A673 (cell line): ENCODE data around the gene C5orf58. TPM values are rescaled to one million over a fixed set of nuclear protein-coding genes. Genes with fewer than 3 reads are reported as not detected.

Experiments used
- BruUV-seq: library from RNA; stranded (reverse); fragments of 400-500 nt; replicated peaks from 2 replicates; lab custom pipeline; 2021; lab: Mats Ljungman, UMichigan
- CTCF ChIA-PET: fragments of 300-600 bp; sonication (Branson Sonifier 250); formaldehyde crosslinking; loops from one replicate; lab custom pipeline; 2022; ENCODE audit warnings: antibody characterized with exemption; lab: Charles Lee
- POLR2A ChIA-PET: fragments of 300-600 bp; sonication (Branson Sonifier 250); formaldehyde crosslinking; loops from one replicate; lab custom pipeline; 2022; ENCODE audit warnings: antibody characterized with exemption; ENCODE audit not compliant: low non-redundant PET; lab: Charles Lee
- DNase-seq: peaks from one replicate; pipeline ENCODE4 v3.0.0-alpha.2; 2015; ENCODE audit warnings: low spot score
- H3K27ac ChIP-seq: fragments of 200-600 bp; sonication (generic); 2 replicates; pipeline ENCODE4 v1.5.1; 2016; ENCODE audit warnings: mixed run types, low read depth, mild to moderate bottlenecking, mixed read lengths, antibody characterized with exemption, low read length; ENCODE audit not compliant: poor library complexity, severe bottlenecking
- H3K27me3 ChIP-seq: fragments of 200-600 bp; sonication (generic); replicated peaks from 2 replicates; pipeline ENCODE4 v1.6.1; 2017; ENCODE audit warnings: mixed run types, low read depth, mild to moderate bottlenecking, mixed read lengths, antibody characterized with exemption, low read length; ENCODE audit not compliant: insufficient read depth, poor library complexity
- H3K36me3 ChIP-seq: fragments of 200-600 bp; sonication (generic); 2 replicates; pipeline ENCODE4 v1.6.1; 2016; ENCODE audit warnings: mixed run types, mild to moderate bottlenecking, mixed read lengths, antibody characterized with exemption, low read length; ENCODE audit not compliant: insufficient read depth, poor library complexity, severe bottlenecking
- H3K4me1 ChIP-seq: fragments of 200-600 bp; sonication (generic); 2 replicates; pipeline ENCODE4 v1.6.1; 2017; ENCODE audit warnings: mixed run types, mild to moderate bottlenecking, mixed read lengths, antibody characterized with exemption, low read length; ENCODE audit not compliant: insufficient read depth, poor library complexity, severe bottlenecking
- H3K4me3 ChIP-seq: fragments of 200-600 bp; sonication (generic); 2 replicates; pipeline ENCODE4 v1.5.1; 2016; ENCODE audit warnings: low read depth, mixed run types, mild to moderate bottlenecking, mixed read lengths, low read length; ENCODE audit not compliant: poor library complexity, severe bottlenecking
- H3K9me3 ChIP-seq: fragments of 200-600 bp; sonication (generic); 2 replicates; pipeline ENCODE4 v1.6.1; 2016; ENCODE audit warnings: mixed run types, low read depth, mild to moderate bottlenecking, mixed read lengths, antibody characterized with exemption, low read length; ENCODE audit not compliant: poor library complexity, severe bottlenecking
- EZH2 ChIP-seq: fragments of 200-600 bp; sonication (generic); IDR thresholded peaks from 2 replicates; pipeline ENCODE4 v1.6.1; 2017; ENCODE audit warnings: borderline replicate concordance, low read depth, mild to moderate bottlenecking, mixed read lengths, antibody characterized with exemption, low read length; ENCODE audit not compliant: poor library complexity, severe bottlenecking
- intact Hi-C: fragments of 100-400 bp; cut with micrococcal nuclease; formaldehyde crosslinking; loops from one replicate; pipeline ENCODE4 v1.10.0; 2022; ENCODE audit not compliant: unreplicated experiment
- total RNA-seq: library from RNA; stranded (reverse); gene quantifications from 2 replicates; pipeline ENCODE4 v1.2.3, GENCODE V29; 2021
- TF ChIP-seq, protein P1 (sequence below): fragments of 300-800, 200-600 bp; sonication (generic); conservative IDR thresholded peaks from 2 replicates; pipeline ENCODE4 v1.5.1; 2017; ENCODE audit warnings: low read depth, mild to moderate bottlenecking, antibody characterized with exemption, low read length, moderate library complexity, mixed read lengths

C5orf58 gene
- total RNA-seq, 1 experiment from 2014 or later: not detected

GRCh38 chr5:170206216-170206615 lies 26.6 kb upstream of the C5orf58 start:
- POLR2A ChIA-PET: no interaction called here
- no peaks in the 10 kb centered on the region for H3K27me3 ChIP-seq
- H3K36me3 ChIP-seq: no peaks in the 10 kb centered on the region
- no peaks in the 10 kb centered on the region for H3K9me3 ChIP-seq
- no peak for DNase-seq
- intact Hi-C loops: no loop called here
- H3K4me3 ChIP-seq: no peak overlapping the region
- H3K27ac ChIP-seq: no peak overlapping the region
- CTCF ChIA-PET: no interaction called here
- BruUV-seq: no TSS peak
- H3K4me1 ChIP-seq: no peaks in the 10 kb centered on the region
- TF ChIP-seq, protein P1, sequence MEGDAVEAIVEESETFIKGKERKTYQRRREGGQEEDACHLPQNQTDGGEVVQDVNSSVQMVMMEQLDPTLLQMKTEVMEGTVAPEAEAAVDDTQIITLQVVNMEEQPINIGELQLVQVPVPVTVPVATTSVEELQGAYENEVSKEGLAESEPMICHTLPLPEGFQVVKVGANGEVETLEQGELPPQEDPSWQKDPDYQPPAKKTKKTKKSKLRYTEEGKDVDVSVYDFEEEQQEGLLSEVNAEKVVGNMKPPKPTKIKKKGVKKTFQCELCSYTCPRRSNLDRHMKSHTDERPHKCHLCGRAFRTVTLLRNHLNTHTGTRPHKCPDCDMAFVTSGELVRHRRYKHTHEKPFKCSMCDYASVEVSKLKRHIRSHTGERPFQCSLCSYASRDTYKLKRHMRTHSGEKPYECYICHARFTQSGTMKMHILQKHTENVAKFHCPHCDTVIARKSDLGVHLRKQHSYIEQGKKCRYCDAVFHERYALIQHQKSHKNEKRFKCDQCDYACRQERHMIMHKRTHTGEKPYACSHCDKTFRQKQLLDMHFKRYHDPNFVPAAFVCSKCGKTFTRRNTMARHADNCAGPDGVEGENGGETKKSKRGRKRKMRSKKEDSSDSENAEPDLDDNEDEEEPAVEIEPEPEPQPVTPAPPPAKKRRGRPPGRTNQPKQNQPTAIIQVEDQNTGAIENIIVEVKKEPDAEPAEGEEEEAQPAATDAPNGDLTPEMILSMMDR: no peak
- no peak for TF ChIP-seq EZH2

DNA sequence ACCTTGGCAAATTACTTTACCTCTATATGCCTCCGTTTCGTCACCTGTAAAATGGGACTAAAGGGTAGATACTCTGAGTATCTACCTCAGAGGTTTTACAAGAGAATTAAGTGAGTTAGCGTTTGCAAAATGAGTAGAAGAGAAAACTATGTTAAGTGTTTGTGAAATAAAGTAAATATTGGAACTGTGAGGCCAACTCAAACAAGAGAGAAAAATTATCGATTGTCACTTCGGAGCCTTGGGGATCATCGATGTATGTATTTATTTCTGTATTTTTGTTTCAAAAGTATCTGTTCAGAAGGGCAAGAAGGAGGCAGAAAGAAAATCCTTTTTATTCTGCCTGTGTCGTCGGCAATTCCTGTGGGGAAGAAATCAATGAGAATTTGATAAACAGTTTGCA lies 25.8 kb upstream of the C5orf58 start:
- CTCF ChIA-PET: no interaction called here
- Histone ChIP-seq H3K9me3 (no peaks in the 10 kb centered on the region), H3K4me1 (no peaks in the 10 kb centered on the region), H3K36me3 (no peaks in the 10 kb centered on the region), H3K4me3 (no peak overlapping the region), H3K27ac (no peak overlapping the region), H3K27me3 (no peaks in the 10 kb centered on the region)
- DNase-seq: no peak
- BruUV-seq: no TSS peak
- POLR2A ChIA-PET: no interaction called here
- TF ChIP-seq, protein P1: no peak
- TF ChIP-seq EZH2: no peak
- intact Hi-C loops: no loop called here

GRCh38 chr5:170211575-170212334 lies 21.0 kb upstream of the C5orf58 start:
- intact Hi-C loops: no loop called here
- no peak for TF ChIP-seq EZH2
- TF ChIP-seq, protein P1: no peak
- Histone ChIP-seq H3K27ac (no peak overlapping the region), H3K36me3 (no peaks in the 10 kb centered on the region), H3K27me3 (no peaks in the 10 kb centered on the region), H3K4me1 (peaks cover 4% of the 10 kb centered on the region), H3K4me3 (no peak overlapping the region), H3K9me3 (no peaks in the 10 kb centered on the region)
- no peak for DNase-seq
- no TSS peak for BruUV-seq
- CTCF ChIA-PET: no interaction called here
- POLR2A ChIA-PET: no interaction called here
